Measurements from ENCODE around the gene PPL. TPM values are rescaled to one million over a fixed set of nuclear protein-coding genes. Genes with fewer than 3 reads are reported as not detected.

The PPL gene
- total RNA-seq, 2 experiments from 2014 or later, result not detected

DNA sequence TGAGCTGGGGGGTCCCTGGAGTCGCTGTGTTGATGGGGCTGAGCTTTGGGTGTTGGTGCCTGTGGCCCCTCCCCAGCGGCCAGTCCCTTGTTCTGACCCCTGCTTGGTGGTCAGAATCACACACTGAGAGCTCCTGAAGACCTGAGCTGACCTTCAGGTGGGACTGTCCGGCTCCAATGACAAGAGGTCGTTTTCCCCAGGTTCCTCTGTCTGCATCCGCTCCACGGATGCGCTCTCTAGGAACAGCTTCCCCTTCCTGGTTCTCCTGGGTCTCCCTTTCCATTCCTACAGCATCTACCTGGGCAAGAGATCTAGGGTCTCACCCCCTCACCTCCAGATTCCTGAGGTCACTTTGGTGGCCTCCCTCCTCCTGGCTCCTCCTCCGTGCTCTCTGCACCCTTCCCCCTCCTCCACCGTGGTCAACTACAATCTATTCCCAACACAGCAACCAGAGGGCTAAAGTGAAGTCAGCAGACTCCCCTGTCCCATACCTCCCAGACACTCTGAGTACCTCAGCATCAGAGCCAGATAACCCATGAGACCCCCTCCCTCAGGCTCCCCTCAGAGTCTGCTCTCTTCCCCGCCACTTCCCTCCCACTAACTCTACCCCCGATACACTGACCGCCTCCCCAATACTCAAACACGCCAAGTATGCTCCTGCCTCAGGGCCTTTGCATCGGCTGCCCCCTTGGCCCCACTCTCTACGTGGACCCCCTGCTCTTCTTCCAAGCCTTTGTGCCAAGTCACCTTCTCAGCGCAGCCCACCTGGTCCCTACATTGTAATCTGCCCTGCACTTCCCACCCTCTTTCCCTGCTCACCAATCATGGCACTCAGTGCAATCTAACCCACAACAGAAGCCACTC, 12.2 kb upstream of the PPL start:
- POLR2A ChIA-PET, result no interaction called here
- ATAC-seq (ENCODE audit: low read depth) (no peak), DNase-seq (no peak)
- peaks cover 4% of the 10 kb centered on the region for H3K4me1 Mint-ChIP-seq
- no peaks in the 10 kb centered on the region for H3K9me3 Mint-ChIP-seq
- no peaks in the 10 kb centered on the region for H3K36me3 Mint-ChIP-seq
- peaks cover 3% of the 10 kb centered on the region for H3K27me3 Mint-ChIP-seq
- H3K4me3 Mint-ChIP-seq, result no peak overlapping the region
- H3K27ac Mint-ChIP-seq, result no peak overlapping the region

DNA sequence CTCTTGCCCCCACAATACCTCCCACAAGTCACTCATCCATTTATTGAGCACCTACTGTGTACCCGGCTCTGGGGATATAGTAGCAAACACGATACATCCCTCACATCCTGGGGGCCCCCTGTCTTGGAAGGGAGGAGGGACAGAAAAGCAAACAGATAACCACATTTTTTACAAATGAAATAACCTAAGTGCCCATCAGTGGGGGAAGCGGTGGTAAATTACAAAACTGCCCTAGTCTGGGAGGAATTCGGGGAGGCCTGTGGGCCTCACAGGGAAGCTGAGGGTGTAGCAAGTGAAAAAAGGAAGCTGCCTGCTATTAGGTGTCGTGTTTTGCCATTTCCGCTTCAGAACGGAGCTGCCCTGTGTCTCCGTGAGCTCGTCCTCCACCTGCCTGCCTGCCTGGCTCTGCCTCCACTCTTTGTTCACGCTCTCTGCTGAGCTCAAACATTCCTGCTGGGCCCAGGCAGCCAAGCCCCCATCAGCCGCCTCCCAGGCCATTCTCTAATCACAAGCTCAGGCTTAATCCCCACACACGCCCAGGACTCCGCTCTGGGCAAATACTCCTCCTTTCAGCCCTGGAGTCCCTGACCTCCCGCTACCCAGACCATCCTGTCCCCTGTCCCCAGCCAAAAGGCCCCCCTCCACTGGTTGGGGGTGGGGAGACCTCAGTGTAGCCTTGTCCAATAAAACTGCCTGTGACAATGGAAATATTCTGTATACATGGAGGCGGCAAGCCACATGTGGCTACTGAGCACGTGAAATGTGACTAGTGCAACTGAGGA, 11.0 kb upstream of the PPL start:
- Mint-ChIP-seq H3K9me3 (no peaks in the 10 kb centered on the region), H3K36me3 (no peaks in the 10 kb centered on the region), H3K4me1 (no peaks in the 10 kb centered on the region), H3K27me3 (no peaks in the 10 kb centered on the region), H3K27ac (no peak overlapping the region), H3K4me3 (no peak overlapping the region)
- POLR2A ChIA-PET, result interaction anchor here (1.0 kb wide), 1 partner anchor 179 kb away, joined by 3 read pairs; no protein-coding TSS in a partner anchor
- ATAC-seq (ENCODE audit: low read depth) (no peak), DNase-seq (no peak)

DNA sequence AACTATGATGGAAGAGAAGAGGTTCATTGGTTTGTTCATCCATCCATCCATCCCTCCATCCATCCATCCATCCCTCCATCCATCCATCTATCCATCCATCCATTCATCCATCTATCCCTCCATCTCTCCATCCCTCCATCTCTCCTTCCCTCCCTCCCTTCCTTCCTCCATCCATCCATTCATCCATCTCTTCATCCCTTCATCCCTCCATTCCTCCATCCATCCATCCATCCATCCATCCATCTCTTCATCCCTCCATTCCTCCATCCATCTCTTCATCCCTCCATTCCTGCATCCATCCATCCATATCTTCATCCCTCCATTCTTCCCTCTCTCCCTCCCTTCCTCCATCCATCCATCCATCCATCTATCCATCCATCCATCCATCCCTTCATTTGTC, 10.0 kb upstream of the PPL start:
- H3K36me3 Mint-ChIP-seq, result no peaks in the 10 kb centered on the region
- no peaks in the 10 kb centered on the region for H3K4me1 Mint-ChIP-seq
- POLR2A ChIA-PET, result no interaction called here
- ATAC-seq (ENCODE audit: low read depth), result no peak
- H3K27ac Mint-ChIP-seq, result no peak overlapping the region
- no peaks in the 10 kb centered on the region for H3K9me3 Mint-ChIP-seq
- no peaks in the 10 kb centered on the region for H3K27me3 Mint-ChIP-seq
- no peak overlapping the region for H3K4me3 Mint-ChIP-seq
- DNase-seq, result no peak

DNA sequence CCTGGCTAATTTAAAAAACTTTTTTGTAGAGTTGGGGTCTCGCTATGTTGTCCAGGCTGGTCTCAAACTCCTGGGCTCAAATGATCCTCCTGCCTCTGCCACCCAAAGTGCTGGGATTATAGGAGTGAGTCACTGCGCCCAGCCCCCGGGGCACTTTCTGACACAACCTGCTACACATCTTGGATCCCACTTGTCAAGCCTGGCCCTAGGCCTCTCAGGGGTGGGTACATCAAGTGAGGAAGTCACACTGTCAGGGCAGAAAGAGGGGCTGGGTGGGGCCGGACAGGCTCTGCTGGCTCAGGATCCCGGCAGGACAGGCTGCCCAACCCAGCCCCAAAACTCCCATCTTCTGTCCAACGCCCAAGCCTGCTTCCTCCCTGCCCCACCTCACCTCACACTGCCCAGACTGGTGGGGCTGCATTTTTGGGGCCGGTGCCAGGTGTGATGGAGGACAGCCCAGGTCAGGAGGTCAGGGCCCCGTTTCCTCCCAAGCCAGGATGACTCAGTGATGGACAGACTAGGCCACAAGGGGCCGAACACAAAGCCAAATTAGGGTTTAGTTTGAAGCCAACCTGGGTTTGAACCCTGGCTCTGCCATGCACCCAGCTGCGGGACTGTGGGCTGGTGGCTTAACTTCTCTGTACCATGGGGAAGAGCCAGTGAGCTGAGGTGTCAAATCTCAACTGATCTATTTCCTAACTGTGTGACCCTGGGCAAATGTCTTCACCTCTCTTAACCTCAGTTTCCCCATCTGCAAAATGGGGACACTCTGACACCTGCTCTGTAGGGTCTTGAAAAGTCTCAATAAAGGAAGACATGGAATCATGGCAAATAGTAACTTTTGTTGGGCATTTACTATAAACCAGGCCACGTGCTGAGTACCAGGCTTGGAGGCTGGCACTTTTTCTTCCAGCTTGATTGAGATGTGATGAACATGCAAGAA, 8.9 kb upstream of the PPL start:
- H3K36me3 Mint-ChIP-seq, result no peaks in the 10 kb centered on the region
- ATAC-seq (ENCODE audit: low read depth) (no peak), DNase-seq (no peak)
- POLR2A ChIA-PET, result no interaction called here
- H3K27ac Mint-ChIP-seq, result no peak overlapping the region
- H3K9me3 Mint-ChIP-seq, result no peaks in the 10 kb centered on the region
- H3K4me3 Mint-ChIP-seq, result no peak overlapping the region
- H3K4me1 Mint-ChIP-seq, result no peaks in the 10 kb centered on the region
- H3K27me3 Mint-ChIP-seq, result no peaks in the 10 kb centered on the region

DNA sequence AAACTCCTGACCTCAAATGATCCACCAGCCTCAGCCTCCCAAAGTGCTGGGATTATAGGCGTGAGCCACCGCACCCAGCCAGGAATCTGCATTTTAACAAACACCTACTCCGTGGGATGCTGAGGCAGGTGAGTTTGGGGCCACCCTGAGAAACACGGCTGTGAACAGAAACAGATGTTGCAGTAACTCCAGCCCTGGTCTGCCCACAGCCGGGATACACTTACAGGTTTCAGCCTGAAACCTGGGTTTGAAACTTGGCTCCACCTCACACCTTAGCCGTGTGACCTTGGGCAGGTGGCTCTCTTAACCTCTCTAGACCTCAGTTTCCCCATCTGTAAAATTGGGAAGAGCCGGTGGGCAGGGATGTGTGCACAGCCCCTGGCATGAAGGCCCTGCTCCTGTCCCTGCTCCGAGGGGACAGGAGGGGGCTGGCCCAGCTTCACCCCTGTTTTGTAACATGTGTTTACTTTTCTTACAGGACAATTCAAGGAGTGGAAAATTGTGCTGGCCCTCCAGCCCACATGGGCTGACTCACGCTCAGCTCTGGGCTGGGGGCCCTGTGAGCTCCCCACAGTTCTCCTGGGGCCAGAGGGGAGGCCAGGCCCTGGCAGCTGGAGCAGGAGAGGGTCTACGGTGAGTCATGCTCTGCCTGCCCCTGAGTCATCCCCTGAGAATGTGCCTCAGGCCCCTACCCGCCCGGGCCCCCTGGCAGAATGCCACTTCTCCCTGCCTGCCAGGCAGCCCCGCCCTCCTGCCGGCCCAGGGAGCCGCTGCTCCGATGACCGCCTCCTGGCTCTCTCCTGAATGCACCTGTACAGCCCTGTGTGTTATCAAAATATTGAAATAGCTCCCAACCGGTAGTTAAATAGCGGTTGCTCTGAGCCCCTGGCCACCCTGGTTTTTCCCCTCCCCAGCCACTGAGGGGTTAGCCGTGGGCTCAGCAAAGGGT, 7.7 kb upstream of the PPL start:
- Mint-ChIP-seq H3K36me3 (no peaks in the 10 kb centered on the region), H3K27me3 (peaks cover 6% of the 10 kb centered on the region), H3K4me1 (no peaks in the 10 kb centered on the region), H3K27ac (no peak overlapping the region), H3K4me3 (no peak overlapping the region), H3K9me3 (no peaks in the 10 kb centered on the region)
- ATAC-seq (ENCODE audit: low read depth) (no peak), DNase-seq (no peak)
- POLR2A ChIA-PET, result no interaction called here

DNA sequence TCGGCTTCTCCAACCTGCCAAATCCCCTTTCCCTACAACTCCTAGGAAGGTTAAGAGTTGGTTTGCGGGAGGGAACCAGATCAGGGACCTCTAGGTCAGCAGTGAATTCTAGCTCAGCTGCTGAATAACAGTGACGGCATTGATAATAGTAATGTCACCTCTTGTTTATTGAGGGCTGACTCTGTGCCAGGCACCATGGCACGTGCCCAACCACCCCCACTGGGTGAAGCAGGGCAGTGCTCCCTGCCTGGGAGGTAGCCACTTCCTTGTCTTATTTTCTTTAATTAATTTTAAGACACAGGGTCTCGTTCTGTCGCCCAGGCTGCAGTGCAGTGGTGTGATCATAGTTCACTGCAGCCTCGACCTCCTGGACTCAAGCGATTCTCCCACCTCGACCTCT, 5.5 kb upstream of the PPL start:
- DNase-seq (no peak), ATAC-seq (ENCODE audit: low read depth) (no peak)
- no peak overlapping the region for H3K4me3 Mint-ChIP-seq
- H3K9me3 Mint-ChIP-seq, result no peaks in the 10 kb centered on the region
- H3K4me1 Mint-ChIP-seq, result no peaks in the 10 kb centered on the region
- H3K36me3 Mint-ChIP-seq, result no peaks in the 10 kb centered on the region
- POLR2A ChIA-PET, result no interaction called here
- no peak overlapping the region for H3K27ac Mint-ChIP-seq
- peaks cover 22% of the 10 kb centered on the region for H3K27me3 Mint-ChIP-seq

DNA sequence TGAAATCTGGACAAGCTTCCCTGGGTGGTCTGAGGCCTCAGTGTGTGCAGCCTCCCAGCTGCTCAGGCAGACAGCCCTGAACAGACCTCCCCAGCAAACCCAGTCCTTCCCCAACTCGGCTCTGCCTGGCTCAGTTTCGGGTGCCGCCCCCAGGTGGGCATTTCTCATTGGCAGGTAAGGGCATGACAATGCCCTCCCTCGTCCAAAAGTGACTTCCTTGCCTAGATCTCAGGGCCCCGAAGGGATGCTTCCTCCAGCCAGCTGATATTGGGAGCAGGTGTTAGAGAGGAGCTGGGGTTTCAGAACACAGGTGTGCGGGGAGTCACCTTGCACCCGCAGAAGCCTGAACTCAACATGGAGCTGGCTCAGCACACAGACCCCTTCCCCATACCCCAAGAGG, 3.8 kb upstream of the PPL start:
- POLR2A ChIA-PET, result no interaction called here
- peaks cover 33% of the 10 kb centered on the region for H3K27me3 Mint-ChIP-seq
- no peak overlapping the region for H3K27ac Mint-ChIP-seq
- ATAC-seq (ENCODE audit: low read depth) (no peak), DNase-seq (no peak)
- H3K36me3 Mint-ChIP-seq, result no peaks in the 10 kb centered on the region
- no peak overlapping the region for H3K4me3 Mint-ChIP-seq
- peaks cover 3% of the 10 kb centered on the region for H3K4me1 Mint-ChIP-seq
- H3K9me3 Mint-ChIP-seq, result no peaks in the 10 kb centered on the region

DNA sequence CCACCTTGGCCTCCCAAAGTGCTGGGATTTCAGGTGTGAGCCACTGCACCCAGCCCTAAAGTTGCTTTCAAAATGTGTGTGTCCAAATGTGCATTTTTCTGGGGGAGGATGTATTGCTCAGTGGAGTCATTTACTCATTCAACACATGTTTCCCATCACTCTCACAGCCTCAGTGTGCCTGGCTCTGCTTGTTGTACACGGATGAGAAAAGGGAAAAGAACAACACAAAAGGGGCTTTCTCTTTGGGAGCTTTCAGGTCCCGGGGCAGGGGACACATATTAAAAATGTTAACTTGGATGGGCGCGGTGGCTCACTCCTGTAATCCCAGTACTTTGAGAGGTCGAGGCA, 1.7 kb upstream of the PPL start:
- Mint-ChIP-seq H3K36me3 (no peaks in the 10 kb centered on the region), H3K27me3 (peaks cover 35% of the 10 kb centered on the region), H3K27ac (no peak overlapping the region), H3K4me3 (no peak overlapping the region), H3K9me3 (no peaks in the 10 kb centered on the region), H3K4me1 (peaks cover 3% of the 10 kb centered on the region)
- DNase-seq (no peak), ATAC-seq (ENCODE audit: low read depth) (no peak)
- POLR2A ChIA-PET, result no interaction called here

DNA sequence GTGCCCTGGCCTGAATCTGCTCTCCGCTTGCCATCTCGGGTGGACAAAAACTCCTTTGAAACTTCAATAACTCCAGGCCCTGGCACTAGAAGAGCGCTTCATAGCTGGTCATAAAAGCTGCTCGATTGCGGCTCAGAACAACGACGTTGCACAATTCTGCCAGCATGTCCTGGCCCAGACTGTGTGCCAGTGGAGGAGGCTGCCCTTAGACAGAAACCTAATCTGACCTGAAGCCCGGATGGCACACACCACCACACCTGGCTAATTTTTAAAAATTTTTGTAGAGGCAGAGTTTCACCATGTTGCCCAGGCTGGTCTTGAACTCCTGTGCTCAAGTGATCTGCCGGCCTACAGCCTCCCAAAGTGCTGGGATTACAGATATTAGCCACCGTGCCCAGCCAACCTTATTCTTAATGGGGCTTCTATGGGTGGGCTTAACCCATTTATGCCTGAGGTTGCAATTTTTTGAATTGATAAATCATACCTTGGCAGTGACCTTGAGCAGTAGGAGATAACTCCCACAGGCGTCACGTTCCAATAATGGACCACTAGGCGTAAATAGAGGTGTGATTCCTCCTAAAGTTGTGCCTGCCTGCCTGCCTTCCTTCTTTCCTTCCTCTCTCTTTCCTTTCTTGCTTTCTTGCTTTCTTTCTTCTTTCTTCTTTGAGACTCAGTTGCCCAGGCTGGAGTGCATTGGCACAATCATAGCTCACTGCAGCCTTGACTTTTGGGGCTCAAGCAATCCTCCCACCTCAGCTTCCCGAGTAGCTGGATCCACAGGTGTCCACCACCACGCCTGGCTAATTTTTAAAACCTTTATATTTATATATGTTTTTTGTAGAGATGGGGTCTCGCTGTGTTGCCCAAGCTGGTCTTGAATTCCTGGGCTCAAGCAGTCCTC, 1.1 kb upstream of the PPL start:
- DNase-seq, result no peak
- Mint-ChIP-seq H3K27ac (no peak overlapping the region), H3K9me3 (no peaks in the 10 kb centered on the region), H3K27me3 (peaks cover 35% of the 10 kb centered on the region), H3K36me3 (no peaks in the 10 kb centered on the region), H3K4me3 (peak overlapping the region; percentile 45), H3K4me1 (peaks cover 3% of the 10 kb centered on the region)
- no peak for ATAC-seq (ENCODE audit: low read depth)
- POLR2A ChIA-PET, result no interaction called here

DNA sequence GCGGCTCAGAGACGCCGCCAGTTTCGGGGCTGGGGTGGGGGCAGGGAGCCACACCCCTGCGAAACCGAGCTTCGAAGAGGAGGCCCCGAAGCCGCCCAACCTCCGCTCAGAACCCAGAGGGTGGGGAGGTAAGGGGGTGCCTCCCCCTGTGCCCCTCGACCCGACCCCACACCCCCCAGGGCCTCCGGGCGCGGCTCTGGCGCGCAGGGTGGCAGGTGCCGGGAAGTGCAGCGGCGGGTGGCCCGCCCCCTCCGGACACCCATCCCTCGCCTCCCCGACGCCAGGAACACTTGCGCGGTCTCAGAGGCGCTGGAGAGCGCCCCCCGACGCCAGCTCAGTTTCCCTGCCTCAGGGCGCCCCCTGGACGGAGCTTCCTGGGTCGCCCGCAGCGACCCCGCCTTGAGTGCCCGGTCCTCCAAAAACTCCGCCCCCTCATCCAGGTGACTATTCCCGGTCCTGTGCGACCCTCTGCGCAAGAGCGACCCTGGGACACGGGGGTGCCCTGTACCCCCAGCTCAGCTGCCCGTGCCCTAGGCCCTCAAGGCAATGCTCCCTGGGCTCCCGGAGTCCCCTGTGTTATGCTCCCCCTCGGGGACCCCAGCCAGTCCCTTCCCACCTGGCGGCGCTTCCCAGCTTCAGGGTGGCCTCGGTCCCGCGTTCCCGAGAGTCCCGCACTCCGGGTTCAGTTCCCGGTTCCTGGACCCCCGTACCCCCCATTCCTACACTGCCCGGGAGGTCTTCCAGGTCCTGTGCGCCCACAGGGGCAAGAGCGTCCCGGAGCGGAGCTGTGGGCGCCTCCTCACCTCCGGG, 562 bp downstream of the PPL start:
- Mint-ChIP-seq H3K4me1 (peaks cover 3% of the 10 kb centered on the region), H3K36me3 (no peaks in the 10 kb centered on the region), H3K27me3 (peaks cover 35% of the 10 kb centered on the region), H3K27ac (no peak overlapping the region), H3K4me3 (peak overlapping the region; percentile 74), H3K9me3 (no peaks in the 10 kb centered on the region)
- DNase-seq, result no peak
- POLR2A ChIA-PET, result no interaction called here
- peak; percentile 38 for ATAC-seq (ENCODE audit: low read depth)

DNA sequence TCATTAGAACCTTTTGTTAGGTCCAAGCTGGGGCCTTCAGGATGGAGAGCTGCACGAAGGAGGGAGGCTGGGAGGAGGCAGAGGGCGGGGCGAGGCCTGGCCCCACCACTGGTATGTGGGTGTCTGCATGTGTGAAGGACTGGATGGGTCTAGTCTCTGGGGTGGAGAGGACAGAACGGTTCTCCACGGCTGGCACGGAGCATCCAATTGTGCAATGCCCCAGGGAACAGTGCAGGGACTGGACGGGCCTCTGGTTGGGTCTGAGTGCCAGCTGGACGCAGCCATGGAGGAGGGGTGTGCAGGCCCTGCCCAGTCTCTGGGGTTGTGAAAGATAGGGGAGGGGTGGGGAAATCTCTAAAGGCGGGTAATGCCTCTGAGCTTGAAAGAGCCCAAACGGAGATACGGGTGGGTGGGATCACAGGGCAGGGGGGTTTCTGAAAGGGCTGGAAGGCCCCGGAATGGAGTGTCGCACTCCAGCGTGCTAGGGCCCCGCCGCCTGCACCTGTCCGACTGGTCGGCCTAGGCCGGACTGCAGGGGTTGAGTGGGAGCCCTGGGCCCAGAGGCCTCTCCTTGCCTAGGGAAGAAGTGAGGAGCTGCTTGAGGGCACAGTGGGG, 1.6 kb downstream of the PPL start:
- POLR2A ChIA-PET, result no interaction called here
- Mint-ChIP-seq H3K4me1 (peaks cover 3% of the 10 kb centered on the region), H3K9me3 (no peaks in the 10 kb centered on the region), H3K36me3 (no peaks in the 10 kb centered on the region), H3K27me3 (peaks cover 38% of the 10 kb centered on the region), H3K27ac (no peak overlapping the region), H3K4me3 (no peak overlapping the region)
- DNase-seq (no peak), ATAC-seq (ENCODE audit: low read depth) (no peak)

All from activated naive CD8-positive, alpha-beta T cell treated with anti-CD3 and anti-CD28 coated beads, Interleukin-2, amount 10 ng/mL, durations not matched to agents 7 days and 5 days (primary cell).